ENCODE data around the gene TET2. TPM values are rescaled to one million over a fixed set of nuclear protein-coding genes. Genes with fewer than 3 reads are reported as not detected.

TET2 gene
- total RNA-seq, 1 donor from 2014 or later = 33.2 TPM

- DNase-seq (ENCODE audit: low spot score) = peak; percentile 26
Measured at GRCh38 chr4:105140684-105141490, 5.8 kb upstream of the TET2 start.

- peak; percentile 20 for DNase-seq (ENCODE audit: low spot score)
Measured at GRCh38 chr4:105145156-105145902, 1.3 kb upstream of the TET2 start.

DNA sequence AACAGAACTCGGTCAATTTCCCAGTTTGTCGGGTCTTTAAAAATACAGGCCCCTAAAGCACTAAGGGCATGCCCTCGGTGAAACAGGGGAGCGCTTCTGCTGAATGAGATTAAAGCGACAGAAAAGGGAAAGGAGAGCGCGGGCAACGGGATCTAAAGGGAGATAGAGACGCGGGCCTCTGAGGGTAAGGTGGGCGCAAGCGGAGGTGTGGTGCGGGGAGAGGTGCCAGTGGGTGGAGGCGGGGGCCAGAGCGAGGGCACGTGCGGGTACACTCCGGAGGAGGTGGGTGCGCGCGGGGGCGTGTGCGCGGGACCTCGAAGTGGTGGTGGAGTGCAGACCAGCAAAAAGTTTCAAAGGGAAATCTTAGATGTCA, 787 bp upstream of the TET2 start:
- DNase-seq (ENCODE audit: low spot score) = peak; percentile 14

DNA sequence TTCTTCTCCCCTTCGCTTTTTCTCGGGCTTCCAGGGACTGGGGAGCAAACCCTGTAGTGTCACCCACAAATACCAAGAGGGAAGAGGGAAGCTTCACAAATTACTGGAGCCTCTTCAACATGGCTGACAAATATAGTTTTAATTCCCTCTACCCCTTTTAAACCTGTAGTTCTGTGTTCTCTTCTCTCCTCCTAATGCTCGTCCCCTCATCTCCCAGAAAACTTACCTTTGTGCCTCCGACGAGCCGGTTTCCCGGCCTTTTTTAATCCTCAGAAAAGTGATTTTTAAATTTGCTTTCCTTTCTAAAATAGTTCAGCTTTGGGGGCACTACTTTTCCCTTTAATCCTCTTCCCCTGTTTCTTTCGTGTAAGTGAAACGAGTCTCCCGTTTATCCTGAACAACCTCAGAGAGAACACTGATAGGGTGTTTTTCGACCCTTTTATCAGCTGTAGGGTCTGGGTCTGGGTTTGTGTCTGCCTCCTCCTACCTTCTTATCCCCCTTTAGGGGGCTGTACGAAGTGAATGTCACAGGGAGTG, 408 bp downstream of the TET2 start:
- no peak for DNase-seq (ENCODE audit: low spot score)

GRCh38 chr4:105147553-105148161, 981 bp downstream of the TET2 start:
- peak; percentile 68 for DNase-seq (ENCODE audit: low spot score)

GRCh38 chr4:105148356-105148755, 1.7 kb downstream of the TET2 start:
- DNase-seq (ENCODE audit: low spot score) = no peak

DNA sequence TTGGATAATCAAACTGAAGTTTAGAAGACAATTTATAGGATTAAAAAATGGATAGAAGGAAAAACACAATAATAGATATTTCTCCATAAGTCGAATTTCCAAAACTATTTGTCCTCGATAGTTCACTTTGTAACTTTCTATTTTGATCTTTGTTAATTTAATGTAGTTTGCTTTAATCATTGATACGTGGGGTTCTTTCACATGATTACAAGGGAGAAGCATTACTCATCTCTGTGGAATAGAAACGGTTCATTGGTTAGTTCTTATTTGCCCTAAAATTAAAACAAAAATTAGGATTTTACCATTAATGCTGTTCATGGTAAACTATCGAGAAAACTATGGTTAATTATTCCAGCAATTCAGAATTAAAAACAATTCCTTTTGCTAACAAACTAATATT, 2.1 kb downstream of the TET2 start:
- no peak for DNase-seq (ENCODE audit: low spot score)

GRCh38 chr4:105149771-105150170, 3.1 kb downstream of the TET2 start:
- DNase-seq (ENCODE audit: low spot score) = no peak

DNA sequence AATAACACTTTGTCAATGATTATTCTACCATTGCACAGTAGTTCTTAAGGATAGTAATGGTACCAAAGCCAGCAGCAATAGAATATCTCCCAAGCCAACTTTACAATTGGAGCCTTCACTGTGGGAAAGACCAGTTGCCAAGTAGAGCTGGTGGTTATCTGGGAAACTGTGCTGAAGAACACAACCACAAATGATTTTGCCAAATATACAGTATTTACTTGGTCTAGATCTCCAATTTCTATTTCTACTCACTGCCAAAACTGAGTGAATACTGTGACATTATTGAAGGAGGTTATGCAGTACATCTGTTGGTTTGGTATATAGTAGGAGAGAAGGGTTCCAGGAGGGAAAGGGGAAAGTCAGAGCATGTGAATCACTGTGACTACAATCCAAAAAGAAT, 3.8 kb downstream of the TET2 start:
- DNase-seq (ENCODE audit: low spot score) = no peak

GRCh38 chr4:105153749-105154148, 7.1 kb downstream of the TET2 start:
- no peak for DNase-seq (ENCODE audit: low spot score)

GRCh38 chr4:105154576-105154975, 7.9 kb downstream of the TET2 start:
- DNase-seq (ENCODE audit: low spot score) = no peak

DNA sequence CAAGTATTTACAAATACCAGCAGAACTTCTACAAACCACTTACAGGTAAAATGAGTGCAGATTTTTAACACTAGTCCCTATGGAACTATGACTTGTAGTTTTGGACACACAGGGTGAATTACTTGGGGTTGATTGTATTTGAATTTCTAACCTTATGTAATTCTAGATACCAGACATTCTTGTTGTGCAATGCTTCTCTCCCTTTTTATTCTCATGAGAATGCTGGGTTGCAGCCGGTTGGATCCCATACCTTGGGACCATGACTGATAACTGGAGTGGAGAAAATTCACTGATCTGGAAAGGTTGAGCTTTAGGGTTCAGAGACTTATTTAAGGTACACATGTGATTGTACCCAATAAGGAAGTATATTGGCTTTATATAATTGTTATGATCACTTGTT, 8.8 kb downstream of the TET2 start:
- no peak for DNase-seq (ENCODE audit: low spot score)

GRCh38 chr4:105158837-105159236, 12.2 kb downstream of the TET2 start:
- peak; percentile 27 for DNase-seq (ENCODE audit: low spot score)

DNA sequence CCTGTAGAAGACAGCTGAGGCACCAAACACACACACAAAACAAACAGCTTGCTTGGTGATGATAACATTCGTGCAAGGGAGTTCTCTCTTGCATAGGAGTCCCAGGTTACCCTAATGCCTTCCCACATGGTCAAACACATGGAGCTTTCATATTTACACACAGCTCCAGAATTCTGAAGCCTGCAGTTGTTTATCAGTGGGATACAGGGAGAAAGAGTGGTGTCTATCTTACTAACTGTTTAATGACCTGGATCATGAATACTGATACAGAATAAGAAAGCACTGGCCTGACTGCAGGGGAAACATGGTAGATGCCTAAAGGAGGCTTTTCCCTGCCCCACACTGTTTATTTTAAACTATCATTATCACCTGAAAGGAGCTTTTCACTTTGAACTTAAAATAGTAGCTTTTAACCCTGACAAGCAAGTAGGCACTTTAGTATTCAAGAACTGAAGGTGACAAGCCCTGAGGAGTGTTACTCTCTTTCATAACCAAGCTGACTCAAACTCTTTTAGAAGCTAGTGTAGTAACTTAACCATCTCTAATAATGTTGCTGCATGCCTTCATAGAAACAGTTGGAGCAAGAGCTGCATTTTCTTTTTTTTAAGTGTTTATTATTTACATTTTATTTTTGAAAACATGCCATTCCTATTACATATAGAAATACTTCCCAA, 15.6 kb downstream of the TET2 start:
- no peak for DNase-seq (ENCODE audit: low spot score)

- no peak for DNase-seq (ENCODE audit: low spot score)
Measured at GRCh38 chr4:105164548-105164947, 17.9 kb downstream of the TET2 start.

GRCh38 chr4:105166066-105166465, 19.4 kb downstream of the TET2 start:
- DNase-seq (ENCODE audit: low spot score) = no peak

GRCh38 chr4:105170711-105171110, 24.0 kb downstream of the TET2 start:
- no peak for DNase-seq (ENCODE audit: low spot score)

DNA sequence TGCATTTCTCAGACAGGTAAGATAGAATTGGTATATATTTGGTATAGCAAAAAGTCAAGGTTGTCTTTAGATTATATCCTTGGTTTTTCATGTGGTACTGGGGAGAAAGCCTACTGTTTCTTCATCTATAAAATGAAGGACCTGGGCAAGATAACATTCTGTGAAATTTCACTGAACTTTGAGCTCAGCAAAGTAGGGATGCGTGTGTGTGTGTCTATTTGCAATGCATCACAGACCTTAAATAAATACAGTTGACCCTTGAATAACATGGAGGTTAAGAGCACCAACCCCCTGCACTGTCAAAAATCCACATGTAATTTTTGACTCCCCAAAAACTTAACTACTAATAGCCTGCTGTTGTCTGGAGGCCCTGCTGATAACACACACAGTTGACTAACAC, 25.2 kb downstream of the TET2 start:
- no peak for DNase-seq (ENCODE audit: low spot score)

DNA sequence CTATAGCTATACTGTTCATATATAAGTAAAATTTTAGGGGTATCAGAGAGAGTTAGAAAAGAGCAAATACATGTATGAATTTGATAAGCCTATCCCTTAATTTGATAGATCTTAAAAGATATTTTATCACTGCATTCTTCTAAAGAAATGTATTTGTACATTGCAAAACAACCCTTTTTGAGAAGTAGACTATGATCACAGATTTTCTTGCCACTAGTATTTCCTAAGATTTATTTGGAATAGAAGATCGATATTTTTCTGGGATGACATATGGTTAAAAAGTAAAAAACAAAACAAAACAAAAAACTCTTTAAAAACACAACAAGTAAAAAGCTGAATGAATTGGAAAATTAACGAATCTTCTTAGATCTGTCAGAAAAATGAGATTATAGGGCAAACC, 27.4 kb downstream of the TET2 start:
- no peak for DNase-seq (ENCODE audit: low spot score)

DNA sequence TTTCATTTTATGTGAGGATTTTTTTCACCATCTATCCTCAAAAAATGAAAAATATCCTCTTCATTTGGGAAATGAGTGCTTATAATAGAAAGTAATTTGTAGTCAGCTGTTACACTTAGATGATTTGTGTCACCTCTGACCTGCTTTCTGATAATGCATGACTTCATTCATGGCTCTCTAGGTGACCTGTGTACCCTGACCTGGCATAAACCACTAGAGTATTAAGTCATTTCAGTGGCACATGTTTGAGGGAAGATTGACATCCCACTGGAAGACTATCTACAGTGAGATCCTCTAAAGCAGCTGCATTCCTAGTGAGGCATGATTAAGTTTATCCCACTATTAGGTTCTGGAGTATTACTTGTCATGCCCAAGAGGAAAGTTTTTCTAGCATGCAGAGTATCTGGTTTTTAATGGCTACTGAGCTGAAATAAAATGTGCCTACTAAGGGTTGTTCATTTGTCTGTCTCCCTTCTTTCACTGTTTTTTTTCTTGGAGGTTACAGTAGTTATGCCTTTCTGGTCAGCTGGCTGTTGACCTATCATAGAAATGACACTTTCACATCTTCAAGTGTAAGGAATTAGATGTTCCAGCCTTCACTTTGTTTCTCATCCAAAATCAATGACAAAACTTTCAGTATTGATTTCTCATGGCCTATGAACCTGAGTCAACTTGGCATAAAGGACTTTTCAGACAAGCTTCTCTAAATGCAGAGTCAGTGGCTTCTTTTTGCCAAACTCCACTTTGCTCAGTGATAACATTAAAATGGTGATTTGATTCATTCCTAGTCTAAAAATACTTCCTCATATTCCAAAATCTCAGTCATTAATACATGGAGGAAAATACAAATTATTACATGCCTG, 33.1 kb downstream of the TET2 start:
- DNase-seq (ENCODE audit: low spot score) = no peak

DNA sequence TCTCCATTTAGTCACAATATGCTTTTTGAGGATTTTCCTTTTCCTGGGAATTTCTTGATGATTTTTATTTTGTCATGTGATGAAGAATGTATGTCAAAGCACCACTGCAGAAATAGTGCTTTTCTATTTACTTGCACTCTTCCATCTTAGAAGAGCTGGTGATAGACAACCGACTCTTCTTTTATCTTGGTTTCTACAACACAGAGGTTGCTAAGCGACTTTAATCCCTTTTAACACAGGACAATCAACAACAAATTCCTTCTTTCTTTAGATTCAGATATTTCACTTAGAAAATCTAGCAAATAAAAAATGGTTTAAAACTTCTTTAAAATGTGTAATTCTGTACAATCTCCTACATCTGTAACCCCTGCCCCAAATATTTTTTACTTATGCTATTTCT, 34.6 kb downstream of the TET2 start:
- DNase-seq (ENCODE audit: low spot score) = no peak

Data from umbilical cord (tissue), 2 donors.